Uterus (tissue), 4 donors: Measurements from ENCODE around the gene PTRH1. TPM values are rescaled to one million over a fixed set of nuclear protein-coding genes. Genes with fewer than 3 reads are reported as not detected.

Source experiments
- DNase-seq, 2 donors: peaks; one replicate each; pipeline ENCODE4 v3.0.0-alpha.2; 2019 to 2020
- H3K27ac ChIP-seq, 2 donors: fragments of 200-600 bp; sonication (generic); 1 replicate in 1 of 2; 2 replicates in 1 of 2; pipeline ENCODE4 v1.5.1; 2016 to 2018
- H3K27me3 ChIP-seq, 2 donors: fragments of 200-600 bp; sonication (generic); one replicate each; pipeline ENCODE4 v1.5.1; 2018 to 2019; ENCODE audit warnings: control low read depth in 1 of 2
- H3K36me3 ChIP-seq, 2 donors: fragments of 200-600 bp; sonication (generic); one replicate each; pipeline ENCODE4 v1.5.1; 2019; ENCODE audit warnings: control low read depth in 1 of 2
- H3K4me1 ChIP-seq, 2 donors: fragments of 200-600 bp; sonication (generic); one replicate each; pipeline ENCODE4 v1.5.1; 2018 to 2019; ENCODE audit warnings: control low read depth in 1 of 2
- H3K4me3 ChIP-seq, 2 donors: fragments of 200-600 bp; sonication (generic); 1 replicate in 1 of 2; 2 replicates in 1 of 2; pipeline ENCODE4 v1.5.1; 2018 to 2019; ENCODE audit warnings: mild to moderate bottlenecking in 1 of 2
- H3K9me3 ChIP-seq, 2 donors: fragments of 200-600 bp; sonication (generic); one replicate each; pipeline ENCODE4 v1.5.1; 2019; ENCODE audit warnings: control low read depth in 1 of 2
- CTCF ChIP-seq, 4 experiments: fragments of 200-600 bp in 2 of 4; fragments of 450-650 bp in 2 of 4; sonication (generic) in 2 of 4; IDR thresholded peaks; one replicate each; pipeline ENCODE4 v1.5.1; 2016 to 2019; ENCODE audit warnings: antibody characterized with exemption in 4 of 4, mild to moderate bottlenecking in 2 of 4, moderate library complexity in 1 of 4
- POLR2A ChIP-seq, 2 donors: fragments of 450-650 bp; IDR thresholded peaks; one replicate each; pipeline ENCODE4 v1.6.1; 2016; ENCODE audit warnings: antibody characterized with exemption in 2 of 2, mild to moderate bottlenecking in 1 of 2, moderate library complexity in 1 of 2
- intact Hi-C: fragments of 100-400 bp; cut with DNase I; formaldehyde crosslinking; loops from one replicate; pipeline ENCODE4 v1.15.1; 2023; ENCODE audit warnings: low total_unique reads
- total RNA-seq, 4 donors: library from RNA; depleted of rRNA in 3 of 4; stranded (reverse); fragments of >200 nt in 3 of 4; gene quantifications; one replicate each; pipeline versions ENCODE4 v1.1.0 to v1.2.4, GENCODE V29; 2014 to 2023
- donor health status: DM: yes; HTN: yes; CAD: no.

The PTRH1 gene
- total RNA-seq, 4 donors from 2014 or later = 3.8 to 18.4 (median 10.4) TPM

GRCh38 chr9:127682351-127683136 lies 32.9 kb downstream of the PTRH1 start:
- DNase-seq = no peak
- no peaks in the 10 kb centered on the region for H3K36me3 ChIP-seq
- TF ChIP-seq POLR2A (IDR thresholded peaks at IDR 0.05) = no peak
- no peak for TF ChIP-seq CTCF (IDR thresholded peaks at IDR 0.05)
- no peaks in the 10 kb centered on the region for H3K9me3 ChIP-seq
- H3K27me3 ChIP-seq = no peaks in the 10 kb centered on the region
- H3K4me1 ChIP-seq = no peaks in the 10 kb centered on the region
- intact Hi-C loops = no loop called here
- H3K4me3 ChIP-seq = no peak overlapping the region
- no peak overlapping the region for H3K27ac ChIP-seq

GRCh38 chr9:127680846-127681245 lies 34.6 kb downstream of the PTRH1 start:
- H3K27me3 ChIP-seq = no peaks in the 10 kb centered on the region
- no peaks in the 10 kb centered on the region for H3K9me3 ChIP-seq
- H3K27ac ChIP-seq = no peak overlapping the region
- H3K36me3 ChIP-seq = no peaks in the 10 kb centered on the region
- DNase-seq = no peak
- TF ChIP-seq POLR2A (IDR thresholded peaks at IDR 0.05) = no peak
- no peak for TF ChIP-seq CTCF (IDR thresholded peaks at IDR 0.05)
- H3K4me1 ChIP-seq = no peaks in the 10 kb centered on the region
- H3K4me3 ChIP-seq = no peak overlapping the region
- intact Hi-C loops = no loop called here

- TF ChIP-seq POLR2A (IDR thresholded peaks at IDR 0.05) (no peak), CTCF (IDR thresholded peaks at IDR 0.05) (no peak)
- intact Hi-C loops = no loop called here
- Histone ChIP-seq H3K9me3 (no peaks in the 10 kb centered on the region), H3K4me3 (no peak overlapping the region), H3K27me3 (no peaks in the 10 kb centered on the region), H3K27ac (no peak overlapping the region), H3K36me3 (no peaks in the 10 kb centered on the region), H3K4me1 (no peaks in the 10 kb centered on the region)
- no peak for DNase-seq
These were observed 35.2 kb downstream of the PTRH1 start for GRCh38 chr9:127680226-127680625.

- no peaks in the 10 kb centered on the region for H3K4me1 ChIP-seq
- no peak for TF ChIP-seq CTCF (IDR thresholded peaks at IDR 0.05)
- TF ChIP-seq POLR2A (IDR thresholded peaks at IDR 0.05) = no peak
- intact Hi-C loops = no loop called here
- no peaks in the 10 kb centered on the region for H3K27me3 ChIP-seq
- DNase-seq = no peak
- no peaks in the 10 kb centered on the region for H3K9me3 ChIP-seq
- H3K4me3 ChIP-seq = no peak overlapping the region
- no peaks in the 10 kb centered on the region for H3K36me3 ChIP-seq
- no peak overlapping the region for H3K27ac ChIP-seq
These were observed 36.0 kb downstream of the PTRH1 start for GRCh38 chr9:127679506-127679905.

GRCh38 chr9:127676638-127677037 lies 38.8 kb downstream of the PTRH1 start:
- DNase-seq = no peak
- H3K4me3 ChIP-seq = no peak overlapping the region
- TF ChIP-seq POLR2A (IDR thresholded peaks at IDR 0.05) = no peak
- no peak for TF ChIP-seq CTCF (IDR thresholded peaks at IDR 0.05)
- no peaks in the 10 kb centered on the region for H3K9me3 ChIP-seq
- no peaks in the 10 kb centered on the region for H3K4me1 ChIP-seq
- H3K27me3 ChIP-seq = no peaks in the 10 kb centered on the region
- H3K27ac ChIP-seq = no peak overlapping the region
- H3K36me3 ChIP-seq = no peaks in the 10 kb centered on the region
- intact Hi-C loops = no loop called here
